ENCODE results near the gene MGAT5B. TPM values are rescaled to one million over a fixed set of nuclear protein-coding genes. Genes with fewer than 3 reads are reported as not detected.

The MGAT5B gene
- total and polyA plus RNA-seq, 9 of the 15 experiments (the other 6 are each of a cell fraction or from before 2014, with no cell fraction given): 0.09 to 0.43 (median 0.18) TPM; not detected in 4

GRCh38 chr17:76915840-76916510 lies 47.8 kb downstream of the MGAT5B start:
- Histone ChIP-seq H3K27me3 (ENCODE audit: control insufficient read depth in 2 of 2, insufficient read depth in 2 of 2, low read length in 2 of 2) (peaks cover 59 to 98% of the 10 kb centered on the region in 2 experiments), H3K4me2 (ENCODE audit: insufficient read depth, low read length) (no peak overlapping the region), H3K9ac (ENCODE audit: insufficient read depth in 1 of 2, low read depth in 2 of 2, low read length in 2 of 2) (no peak overlapping the region), H2AFZ (ENCODE audit: low read depth, low read length) (no peak overlapping the region), H3K79me2 (ENCODE audit: control insufficient read depth, insufficient read depth, low read length) (no peaks in the 10 kb centered on the region), H4K20me1 (replicated peaks; ENCODE audit: control insufficient read depth, insufficient read depth, low read length) (peaks cover 25% of the 10 kb centered on the region; the same call in 1 of the 2 replicates), H3K36me3 (ENCODE audit: control insufficient read depth, insufficient read depth, low read length) (no peaks in the 10 kb centered on the region), H3K4me1 (replicated peaks in 1 of 2; ENCODE audit: control insufficient read depth in 2 of 2, insufficient read depth in 2 of 2, low read length in 2 of 2) (no peaks in the 10 kb centered on the region; a peak in 1 of 5 replicates), H3K9me3 (replicated peaks; ENCODE audit: control insufficient read depth, insufficient read depth, low read depth, low read length) (no peaks in the 10 kb centered on the region), H3K27ac (ENCODE audit: extremely low read depth, low read depth, low read length) (no peak overlapping the region), H3K4me3 (no peak overlapping the region), H3K9me1 (ENCODE audit: control insufficient read depth, insufficient read depth, low read length) (no peaks in the 10 kb centered on the region)
- no peak for ATAC-seq
- WGBS (ENCODE audit: insufficient coverage, low coverage, missing lambda C conversion rate): 10% methylated on average over 25 of the region's 28 CpGs
- POLR2A ChIA-PET: no interaction called here
- CTCF ChIA-PET (ENCODE audit: low intra/inter-chr PET ratio): no interaction called here
- in situ Hi-C loops (cut with MboI): no loop called here
- BruUV-seq (replicated peaks): no TSS peak
- no peak for FAIRE-seq
- TF ChIP-seq MCM5 (IDR thresholded peaks at IDR 0.05; ENCODE audit: low read depth) (no peak), BACH1 (tag; IDR thresholded peaks at IDR 0.05) (no peak), ZNF644 (tag; IDR thresholded peaks at IDR 0.05; ENCODE audit: low read depth) (no peak), SMAD2 (IDR thresholded peaks at IDR 0.05; ENCODE audit: low read depth, low read length) (no peak), MED1 (CRISPR knock-in tag; IDR thresholded peaks at IDR 0.05; ENCODE audit: borderline replicate concordance) (no peak), ZNF354B (CRISPR knock-in tag; IDR thresholded peaks at IDR 0.05) (no peak), JUN (IDR thresholded peaks at IDR 0.05; ENCODE audit: borderline replicate concordance, low read depth, low read length) (no peak), JUN (CRISPR knock-in tag; IDR thresholded peaks at IDR 0.05; ENCODE audit: borderline replicate concordance) (no peak), RNF2 (IDR thresholded peaks at IDR 0.05) (no peak), ZNF175 (CRISPR knock-in tag; IDR thresholded peaks at IDR 0.05; ENCODE audit: low read depth) (no peak), SRF (CRISPR knock-in tag; IDR thresholded peaks at IDR 0.05) (no peak)
- TF ChIP-seq, protein P1, sequence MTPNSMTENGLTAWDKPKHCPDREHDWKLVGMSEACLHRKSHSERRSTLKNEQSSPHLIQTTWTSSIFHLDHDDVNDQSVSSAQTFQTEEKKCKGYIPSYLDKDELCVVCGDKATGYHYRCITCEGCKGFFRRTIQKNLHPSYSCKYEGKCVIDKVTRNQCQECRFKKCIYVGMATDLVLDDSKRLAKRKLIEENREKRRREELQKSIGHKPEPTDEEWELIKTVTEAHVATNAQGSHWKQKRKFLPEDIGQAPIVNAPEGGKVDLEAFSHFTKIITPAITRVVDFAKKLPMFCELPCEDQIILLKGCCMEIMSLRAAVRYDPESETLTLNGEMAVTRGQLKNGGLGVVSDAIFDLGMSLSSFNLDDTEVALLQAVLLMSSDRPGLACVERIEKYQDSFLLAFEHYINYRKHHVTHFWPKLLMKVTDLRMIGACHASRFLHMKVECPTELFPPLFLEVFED (CRISPR knock-in tag; conservative IDR thresholded peaks at IDR 0.05): no peak
- no peak for DNase-seq (ENCODE audit: extremely low read depth in 1 of 4, low spot score in 3 of 4)
- intact Hi-C loops (cut with micrococcal nuclease): no loop called here
